WTC11 (cell line): ENCODE results near the gene PHF21B.

ENCODE experiments used
- HMGXB4 ChIP-seq: sonication (generic); formaldehyde crosslinking; IDR thresholded peaks from 2 replicates; pipeline ENCODE4 v1.8.1; 2023; ENCODE audit warnings: mild to moderate bottlenecking, moderate library complexity, missing genetic modification reagents
- SP1 ChIP-seq: sonication (generic); formaldehyde crosslinking; conservative IDR thresholded peaks from 2 replicates; pipeline ENCODE4 v1.8.1; 2022; ENCODE audit warnings: missing genetic modification reagents
- TF ChIP-seq, protein P1 (sequence below): sonication (generic); formaldehyde crosslinking; IDR thresholded peaks from 2 replicates; pipeline ENCODE4 v1.8.0; 2022; ENCODE audit warnings: mild to moderate bottlenecking, missing genetic modification reagents
- TF ChIP-seq, protein P2 (sequence below): sonication (generic); formaldehyde crosslinking; IDR thresholded peaks from 2 replicates; pipeline ENCODE4 v1.8.0; 2022; ENCODE audit warnings: missing genetic modification reagents

- TF ChIP-seq, protein P1, sequence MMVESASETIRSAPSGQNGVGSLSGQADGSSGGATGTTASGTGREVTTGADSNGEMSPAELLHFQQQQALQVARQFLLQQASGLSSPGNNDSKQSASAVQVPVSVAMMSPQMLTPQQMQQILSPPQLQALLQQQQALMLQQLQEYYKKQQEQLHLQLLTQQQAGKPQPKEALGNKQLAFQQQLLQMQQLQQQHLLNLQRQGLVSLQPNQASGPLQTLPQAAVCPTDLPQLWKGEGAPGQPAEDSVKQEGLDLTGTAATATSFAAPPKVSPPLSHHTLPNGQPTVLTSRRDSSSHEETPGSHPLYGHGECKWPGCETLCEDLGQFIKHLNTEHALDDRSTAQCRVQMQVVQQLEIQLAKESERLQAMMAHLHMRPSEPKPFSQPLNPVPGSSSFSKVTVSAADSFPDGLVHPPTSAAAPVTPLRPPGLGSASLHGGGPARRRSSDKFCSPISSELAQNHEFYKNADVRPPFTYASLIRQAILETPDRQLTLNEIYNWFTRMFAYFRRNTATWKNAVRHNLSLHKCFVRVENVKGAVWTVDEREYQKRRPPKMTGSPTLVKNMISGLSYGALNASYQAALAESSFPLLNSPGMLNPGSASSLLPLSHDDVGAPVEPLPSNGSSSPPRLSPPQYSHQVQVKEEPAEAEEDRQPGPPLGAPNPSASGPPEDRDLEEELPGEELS (CRISPR knock-in tag) = no peak
- no peak for TF ChIP-seq HMGXB4 (CRISPR knock-in tag)
- TF ChIP-seq SP1 = no peak
- TF ChIP-seq, protein P2, sequence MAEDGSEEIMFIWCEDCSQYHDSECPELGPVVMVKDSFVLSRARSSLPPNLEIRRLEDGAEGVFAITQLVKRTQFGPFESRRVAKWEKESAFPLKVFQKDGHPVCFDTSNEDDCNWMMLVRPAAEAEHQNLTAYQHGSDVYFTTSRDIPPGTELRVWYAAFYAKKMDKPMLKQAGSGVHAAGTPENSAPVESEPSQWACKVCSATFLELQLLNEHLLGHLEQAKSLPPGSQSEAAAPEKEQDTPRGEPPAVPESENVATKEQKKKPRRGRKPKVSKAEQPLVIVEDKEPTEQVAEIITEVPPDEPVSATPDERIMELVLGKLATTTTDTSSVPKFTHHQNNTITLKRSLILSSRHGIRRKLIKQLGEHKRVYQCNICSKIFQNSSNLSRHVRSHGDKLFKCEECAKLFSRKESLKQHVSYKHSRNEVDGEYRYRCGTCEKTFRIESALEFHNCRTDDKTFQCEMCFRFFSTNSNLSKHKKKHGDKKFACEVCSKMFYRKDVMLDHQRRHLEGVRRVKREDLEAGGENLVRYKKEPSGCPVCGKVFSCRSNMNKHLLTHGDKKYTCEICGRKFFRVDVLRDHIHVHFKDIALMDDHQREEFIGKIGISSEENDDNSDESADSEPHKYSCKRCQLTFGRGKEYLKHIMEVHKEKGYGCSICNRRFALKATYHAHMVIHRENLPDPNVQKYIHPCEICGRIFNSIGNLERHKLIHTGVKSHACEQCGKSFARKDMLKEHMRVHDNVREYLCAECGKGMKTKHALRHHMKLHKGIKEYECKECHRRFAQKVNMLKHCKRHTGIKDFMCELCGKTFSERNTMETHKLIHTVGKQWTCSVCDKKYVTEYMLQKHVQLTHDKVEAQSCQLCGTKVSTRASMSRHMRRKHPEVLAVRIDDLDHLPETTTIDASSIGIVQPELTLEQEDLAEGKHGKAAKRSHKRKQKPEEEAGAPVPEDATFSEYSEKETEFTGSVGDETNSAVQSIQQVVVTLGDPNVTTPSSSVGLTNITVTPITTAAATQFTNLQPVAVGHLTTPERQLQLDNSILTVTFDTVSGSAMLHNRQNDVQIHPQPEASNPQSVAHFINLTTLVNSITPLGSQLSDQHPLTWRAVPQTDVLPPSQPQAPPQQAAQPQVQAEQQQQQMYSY = no peak
Measured at GRCh38 chr22:44917372-44918165, 92.2 kb downstream of the PHF21B start.
